Neural progenitor cell (in vitro differentiated cells): ENCODE data around the gene MUCL3. TPM values are rescaled to one million over a fixed set of nuclear protein-coding genes. Genes with fewer than 3 reads are reported as not detected.

Source experiments
- DNase-seq: peaks from one replicate; pipeline ENCODE4 v3.0.0-alpha.2; 2016; ENCODE audit warnings: low spot score
- H2AFZ ChIP-seq: fragments of 200-600 bp; sonication (generic); replicated peaks from 2 replicates; pipeline ENCODE4 v1.6.1; 2016; ENCODE audit warnings: antibody characterized with exemption
- H3F3A ChIP-seq: fragments of 200-600 bp; sonication (generic); 2 replicates; pipeline ENCODE4 v1.6.1; 2016; ENCODE audit warnings: antibody characterized with exemption, low read depth
- H3K27ac ChIP-seq: fragments of 200-600 bp; sonication (generic); 2 replicates; pipeline ENCODE4 v1.5.1; 2016; ENCODE audit warnings: mild to moderate bottlenecking
- H3K27me3 ChIP-seq: fragments of 200-600 bp; sonication (generic); 2 replicates; pipeline ENCODE4 v1.6.1; 2016; ENCODE audit warnings: mild to moderate bottlenecking, moderate library complexity
- H3K36me3 ChIP-seq: fragments of 200-600 bp; sonication (generic); 2 replicates; pipeline ENCODE4 v1.5.1; 2016
- H3K4me1 ChIP-seq: fragments of 200-600 bp; sonication (generic); 2 replicates; pipeline ENCODE4 v1.6.1; 2016; ENCODE audit warnings: mixed run types
- H3K4me2 ChIP-seq: fragments of 200-600 bp; sonication (generic); 2 replicates; pipeline ENCODE4 v1.6.1; 2016
- H3K4me3 ChIP-seq: fragments of 200-600 bp; sonication (generic); 2 replicates; pipeline ENCODE4 v1.5.1; 2016
- H3K79me2 ChIP-seq: fragments of 200-600 bp; sonication (generic); 2 replicates; pipeline ENCODE4 v1.6.1; 2016; ENCODE audit warnings: low read depth
- H3K9ac ChIP-seq: fragments of 200-600 bp; sonication (generic); 2 replicates; pipeline ENCODE4 v1.6.1; 2016
- H3K9me3 ChIP-seq: fragments of 200-600 bp; sonication (generic); 2 replicates; pipeline ENCODE4 v1.5.1; 2016; ENCODE audit warnings: low read depth
- H4K20me1 ChIP-seq: fragments of 200-600 bp; sonication (generic); 2 replicates; pipeline ENCODE4 v1.6.1; 2016; ENCODE audit warnings: low read depth
- H3K27ac Mint-ChIP-seq: 3 replicates; pipeline ENCODE4 v1.8.0; 2021; ENCODE audit warnings: mixed read lengths
- H3K27me3 Mint-ChIP-seq: 2 replicates; pipeline ENCODE4 v1.8.0; 2022; ENCODE audit warnings: low read depth, mild to moderate bottlenecking, inconsistent platforms, moderate library complexity, mixed read lengths; ENCODE audit not compliant: insufficient read depth
- H3K36me3 Mint-ChIP-seq: 3 replicates; pipeline ENCODE4 v1.8.0; 2021; ENCODE audit warnings: mixed read lengths
- H3K4me1 Mint-ChIP-seq: 3 replicates; pipeline ENCODE4 v1.8.0; 2021; ENCODE audit warnings: mixed read lengths
- H3K4me3 Mint-ChIP-seq: 3 replicates; pipeline ENCODE4 v1.8.0; 2021; ENCODE audit warnings: mild to moderate bottlenecking, moderate library complexity, mixed read lengths
- H3K9me3 Mint-ChIP-seq: 3 replicates; pipeline ENCODE4 v1.8.0; 2020; ENCODE audit warnings: mixed read lengths
- CTCF ChIP-seq: fragments of 200-600 bp; sonication (generic); IDR thresholded peaks from 2 replicates; pipeline ENCODE4 v1.5.1; 2017; ENCODE audit warnings: antibody characterized with exemption, mild to moderate bottlenecking
- EZH2 ChIP-seq: fragments of 200-600 bp; sonication (generic); IDR thresholded peaks from 2 replicates; pipeline ENCODE4 v1.6.1; 2017; ENCODE audit warnings: antibody characterized with exemption, mild to moderate bottlenecking, moderate library complexity
- EZH2phosphoT487 ChIP-seq: fragments of 200-600 bp; sonication (generic); IDR thresholded peaks from 2 replicates; pipeline ENCODE4 v1.6.1; 2017; ENCODE audit warnings: antibody characterized with exemption
- small RNA-seq: library from RNA; depleted of rRNA; stranded (forward); fragments of <200 nt; gene quantifications from one replicate; pipeline ENCODE3, GENCODE V24; 2015
- total RNA-seq: library from RNA; depleted of rRNA; stranded (reverse); fragments of >200 nt; gene quantifications from 2 replicates; pipeline ENCODE4 v1.2.3, GENCODE V29; 2015; ENCODE audit warnings: low replicate concordance

The MUCL3 gene
- total RNA-seq, 1 donor from 2014 or later: not detected

- no peak for DNase-seq
- Histone ChIP-seq H3K4me1 (no peaks in the 10 kb centered on the region), H3K9ac (no peak overlapping the region), H3K36me3 (no peaks in the 10 kb centered on the region), H3K9me3 (no peaks in the 10 kb centered on the region), H4K20me1 (no peaks in the 10 kb centered on the region), H2AFZ (no peak overlapping the region), H3K27ac (no peak overlapping the region), H3K27me3 (no peaks in the 10 kb centered on the region), H3K4me2 (no peak overlapping the region), H3F3A (no peaks in the 10 kb centered on the region), H3K79me2 (no peaks in the 10 kb centered on the region), H3K4me3 (no peak overlapping the region)
- H3K9me3 Mint-ChIP-seq: peaks cover 7% of the 10 kb centered on the region
- peak overlapping the region; percentile 76 for H3K27ac Mint-ChIP-seq
- H3K36me3 Mint-ChIP-seq: peaks cover 1% of the 10 kb centered on the region
- H3K4me1 Mint-ChIP-seq: no peaks in the 10 kb centered on the region
- H3K4me3 Mint-ChIP-seq: no peak overlapping the region
- TF ChIP-seq EZH2phosphoT487: no peak
- TF ChIP-seq EZH2: no peak
- TF ChIP-seq CTCF: no peak
- H3K27me3 Mint-ChIP-seq: peaks cover 4% of the 10 kb centered on the region
Measured at GRCh38 chr6:31001281-31001888, 60.6 kb downstream of the MUCL3 start.

GRCh38 chr6:31002471-31002870 lies 61.7 kb downstream of the MUCL3 start:
- no peak for DNase-seq
- peaks cover 4% of the 10 kb centered on the region for H3K27me3 Mint-ChIP-seq
- no peak overlapping the region for H3K27ac ChIP-seq
- no peak overlapping the region for H3K4me3 Mint-ChIP-seq
- peaks cover 7% of the 10 kb centered on the region for H3K9me3 Mint-ChIP-seq
- no peak overlapping the region for H3K4me2 ChIP-seq
- no peak overlapping the region for H3K9ac ChIP-seq
- H3K4me3 ChIP-seq: no peak overlapping the region
- no peaks in the 10 kb centered on the region for H4K20me1 ChIP-seq
- H3F3A ChIP-seq: no peaks in the 10 kb centered on the region
- no peaks in the 10 kb centered on the region for H3K4me1 Mint-ChIP-seq
- peaks cover 1% of the 10 kb centered on the region for H3K36me3 Mint-ChIP-seq
- H3K4me1 ChIP-seq: no peaks in the 10 kb centered on the region
- no peaks in the 10 kb centered on the region for H3K9me3 ChIP-seq
- H3K27ac Mint-ChIP-seq: no peak overlapping the region
- no peaks in the 10 kb centered on the region for H3K79me2 ChIP-seq
- TF ChIP-seq EZH2phosphoT487: no peak
- TF ChIP-seq EZH2: no peak
- TF ChIP-seq CTCF: no peak
- H3K36me3 ChIP-seq: no peaks in the 10 kb centered on the region
- no peaks in the 10 kb centered on the region for H3K27me3 ChIP-seq
- H2AFZ ChIP-seq: no peak overlapping the region

Small RNA genes lying within 50 kb of the gene (small RNA-seq; reads per million reads assigned to genes)
- not detected for gene RF00019

Other genes with a start within 250 kb of the MUCL3 start
- 12.4 and 38.3 TPM in 2 replicates for gene NRM, start 250.0 kb upstream of the MUCL3 start, total RNA-seq
- 22.6 and 29.5 TPM in 2 replicates for gene MDC1, start 223.7 kb upstream of the MUCL3 start, total RNA-seq
- 1,479 and 2,270 TPM in 2 replicates for gene TUBB, start 220.6 kb upstream of the MUCL3 start, total RNA-seq
- 80.3 and 96.9 TPM in 2 replicates for gene FLOT1, start 198.3 kb upstream of the MUCL3 start, total RNA-seq
- gene IER3, start 196.4 kb upstream of the MUCL3 start, total RNA-seq: 2.0 and 7.1 TPM in 2 replicates
- 85.3 and 234 TPM in 2 replicates for gene DDR1, start 56.5 kb upstream of the MUCL3 start, total RNA-seq
- 29.2 and 50.0 TPM in 2 replicates for gene GTF2H4, start 32.8 kb upstream of the MUCL3 start, total RNA-seq
- gene VARS2, start 26.7 kb upstream of the MUCL3 start, total RNA-seq: 21.5 and 64.6 TPM in 2 replicates
- not detected in 2 replicates for gene SFTA2, start 8.8 kb upstream of the MUCL3 start, total RNA-seq
- gene MUC21, start 42.7 kb downstream of the MUCL3 start, total RNA-seq: not detected in 2 replicates
- gene MUC22, start 69.5 kb downstream of the MUCL3 start, total RNA-seq: 0.03 TPM in 1 of 2 replicates, not detected in the other
- not detected in 2 replicates for gene C6orf15, start 171.6 kb downstream of the MUCL3 start, total RNA-seq
- not detected in 2 replicates for gene PSORS1C1, start 173.8 kb downstream of the MUCL3 start, total RNA-seq
- gene CDSN, start 179.5 kb downstream of the MUCL3 start, total RNA-seq: not detected in 2 replicates
- not detected in 2 replicates for gene PSORS1C2, start 198.1 kb downstream of the MUCL3 start, total RNA-seq
- 23.2 and 54.9 TPM in 2 replicates for gene CCHCR1, start 216.8 kb downstream of the MUCL3 start, total RNA-seq
- gene TCF19, start 217.6 kb downstream of the MUCL3 start, total RNA-seq: 6.2 and 9.5 TPM in 2 replicates
- 17.2 and 17.4 TPM in 2 replicates for gene POU5F1, start 229.7 kb downstream of the MUCL3 start, total RNA-seq